Aorta (tissue), 5 donors: ENCODE results near the gene SENP5. TPM values are rescaled to one million over a fixed set of nuclear protein-coding genes. Genes with fewer than 3 reads are reported as not detected.
"Not testable (repeated sequence)": the region's sequence is repeated elsewhere in the genome, so short reads cannot be mapped to it uniquely, and the experiment has no call there.

ENCODE experiments used
- ATAC-seq: fragments of 200-7000 bp; cut with Tn5 transposase; one replicate; pipeline ENCODE4 v1.9.1; 2022; ENCODE audit warnings: moderate library complexity; ENCODE audit not compliant: low FRiP score
- DNase-seq, 2 donors: peaks; one replicate each; pipeline ENCODE4 v3.0.0-alpha.2; 2020
- H3K27ac ChIP-seq, 2 donors: one replicate each; pipeline ENCODE4 v1.5.1; 2013; ENCODE audit warnings: low read length in 2 of 2, mild to moderate bottlenecking in 2 of 2, moderate library complexity in 2 of 2, control low read depth in 1 of 2, inconsistent platforms in 1 of 2, low read depth in 1 of 2
- H3K27me3 ChIP-seq, 2 donors: one replicate each; pipeline ENCODE4 v1.6.1; 2013; ENCODE audit warnings: control low read depth in 1 of 2, low read length in 1 of 2, mild to moderate bottlenecking in 1 of 2, moderate library complexity in 1 of 2; ENCODE audit not compliant: insufficient read depth in 2 of 2, control insufficient read depth in 1 of 2
- H3K36me3 ChIP-seq, 2 donors: one replicate each; pipeline ENCODE4 v1.6.1; 2013; ENCODE audit warnings: control low read depth in 1 of 2, low read length in 1 of 2, mild to moderate bottlenecking in 1 of 2; ENCODE audit not compliant: insufficient read depth in 2 of 2, control insufficient read depth in 1 of 2
- H3K4me1 ChIP-seq, 2 donors: one replicate each; pipeline ENCODE4 v1.6.1; 2013; ENCODE audit warnings: low read length in 2 of 2, control low read depth in 1 of 2, mild to moderate bottlenecking in 1 of 2, moderate library complexity in 1 of 2; ENCODE audit not compliant: insufficient read depth in 2 of 2, control insufficient read depth in 1 of 2
- H3K4me3 ChIP-seq, 2 donors: one replicate each; pipeline ENCODE4 v1.5.1; 2013; ENCODE audit warnings: low read length in 2 of 2, control low read depth in 1 of 2, mild to moderate bottlenecking in 1 of 2
- H3K9me3 ChIP-seq: one replicate; pipeline ENCODE4 v1.6.1; 2013; ENCODE audit warnings: mild to moderate bottlenecking, low read length; ENCODE audit not compliant: control insufficient read depth
- WGBS, 2 donors: extraction: QIAGEN DNeasy Blood & Tissue Kit; methylation state at CpG; one replicate each; pipeline ENCODE4 v1.1.7; 2013; 5-methylcytosine and 5-hydroxymethylcytosine counted together
- intact Hi-C, 2 donors: fragments of 100-400 bp; cut with DNase I; formaldehyde crosslinking; loops; one replicate each; pipeline versions ENCODE4 v1.14.2 to v1.15.0; 2022
- polyA plus RNA-seq, 2 donors: library from polyadenylated mRNA; stranded (reverse); fragments of 200-250 nt; gene quantifications; one replicate each; pipeline ENCODE4 v1.2.3, GENCODE V29; 2013
- total RNA-seq, 2 donors: library from RNA; stranded (reverse); fragmentation: NEBNext Ultra II Directional; extraction: Animal tissue kit (Norgen Biotek cat#: 25700); gene quantifications; one replicate each; pipeline ENCODE4 v1.2.1, GENCODE V29; 2021
- donor health status: healthy with polysubstance abuse.
- donor health status: Bipolar disorder and iron deficiency.
- donor health status: DM: no; HTN: no; CAD: no.
- donor health status: DM: no; HTN: no; CAD: no.
- donor health status: DM: yes; HTN: yes; CAD: no.

The SENP5 gene
- total and polyA plus RNA-seq, 4 donors = 4.9 to 42.8 (median 26.5) TPM

DNA sequence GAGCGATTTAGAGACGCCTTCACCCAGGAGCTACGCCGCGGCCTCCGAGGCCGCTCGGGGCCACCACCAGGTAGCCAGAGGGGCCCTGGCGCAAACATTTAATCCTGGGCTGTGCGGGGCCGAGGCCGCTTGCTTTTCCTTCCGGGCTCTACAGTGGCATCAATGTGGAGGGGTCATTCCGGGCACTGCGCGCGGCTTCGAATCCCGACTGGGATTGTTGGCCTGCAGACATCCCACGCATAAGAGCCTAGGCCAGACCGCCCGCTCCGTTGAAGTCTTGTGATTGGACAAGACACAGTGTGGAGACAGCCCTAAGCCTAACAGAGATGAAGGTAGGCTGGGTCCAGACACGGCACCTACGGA is 75.2 kb downstream of the SENP5 start:
- no peaks in the 10 kb centered on the region for H3K27me3 ChIP-seq
- intact Hi-C loops = loop anchor here in 1 of 2 donors (5.0 to 10.0 kb wide), 2 partner anchors 76 to 188 kb away; partner anchors contain the start of gene SENP5
- H3K4me1 ChIP-seq = no peaks in the 10 kb centered on the region
- ATAC-seq (no peak), DNase-seq (peak in 1 of 2 donors; percentile 81)
- WGBS, 2 donors = 0 to 1% methylated on average over 25 of the region's 25 CpGs
- peak overlapping the region; percentile 8 to 87 for H3K27ac ChIP-seq
- no peaks in the 10 kb centered on the region for H3K36me3 ChIP-seq
- no peaks in the 10 kb centered on the region for H3K9me3 ChIP-seq
- H3K4me3 ChIP-seq = peak overlapping the region; percentile 52 to 77

DNA sequence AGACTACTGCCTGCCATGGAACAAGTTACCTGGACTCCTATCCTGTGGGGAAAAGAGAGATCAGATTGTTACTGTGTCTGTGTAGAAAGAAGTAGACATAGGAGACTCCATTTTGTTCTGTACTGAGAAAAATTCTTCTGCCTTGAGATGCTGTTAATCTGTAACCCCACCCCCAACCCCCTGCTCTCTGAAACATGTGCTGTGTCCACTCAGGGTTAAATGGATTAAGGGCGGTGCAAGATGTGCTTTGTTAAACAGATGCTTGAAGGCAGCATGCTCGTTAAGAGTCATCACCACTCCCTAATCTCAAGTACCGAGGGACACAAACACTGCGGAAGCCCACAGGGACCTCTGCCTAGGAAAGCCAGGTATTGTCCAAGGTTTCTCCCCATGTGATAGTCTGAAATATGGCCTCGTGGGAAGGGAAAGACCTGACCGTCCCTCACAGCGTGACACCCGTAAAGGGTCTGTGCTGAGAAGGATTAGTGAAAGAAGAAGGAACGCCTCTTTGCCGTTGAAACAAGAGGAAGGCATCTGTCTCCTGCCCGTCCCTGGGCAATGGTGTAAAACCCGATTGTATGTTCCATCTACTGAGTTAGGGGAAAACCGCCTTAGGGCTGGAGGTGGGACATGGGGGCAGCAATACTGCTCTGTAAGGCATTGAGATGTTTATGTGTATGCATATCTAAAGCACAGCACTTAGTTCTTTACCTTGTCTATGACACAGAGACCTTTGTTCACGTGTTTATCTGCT is 76.5 kb downstream of the SENP5 start:
- H3K36me3 ChIP-seq, H3K4me1 ChIP-seq, H3K27ac ChIP-seq, ATAC-seq, H3K9me3 ChIP-seq, H3K27me3 ChIP-seq, H3K4me3 ChIP-seq, DNase-seq: not testable (repeated sequence)
- 85% methylated on average over 13 to 14 of the region's 14 CpGs for WGBS, 2 donors
- intact Hi-C loops = loop anchor here in 1 of 2 donors (5.0 to 10.0 kb wide), 2 partner anchors 77 to 189 kb away; partner anchors contain the start of gene SENP5

DNA sequence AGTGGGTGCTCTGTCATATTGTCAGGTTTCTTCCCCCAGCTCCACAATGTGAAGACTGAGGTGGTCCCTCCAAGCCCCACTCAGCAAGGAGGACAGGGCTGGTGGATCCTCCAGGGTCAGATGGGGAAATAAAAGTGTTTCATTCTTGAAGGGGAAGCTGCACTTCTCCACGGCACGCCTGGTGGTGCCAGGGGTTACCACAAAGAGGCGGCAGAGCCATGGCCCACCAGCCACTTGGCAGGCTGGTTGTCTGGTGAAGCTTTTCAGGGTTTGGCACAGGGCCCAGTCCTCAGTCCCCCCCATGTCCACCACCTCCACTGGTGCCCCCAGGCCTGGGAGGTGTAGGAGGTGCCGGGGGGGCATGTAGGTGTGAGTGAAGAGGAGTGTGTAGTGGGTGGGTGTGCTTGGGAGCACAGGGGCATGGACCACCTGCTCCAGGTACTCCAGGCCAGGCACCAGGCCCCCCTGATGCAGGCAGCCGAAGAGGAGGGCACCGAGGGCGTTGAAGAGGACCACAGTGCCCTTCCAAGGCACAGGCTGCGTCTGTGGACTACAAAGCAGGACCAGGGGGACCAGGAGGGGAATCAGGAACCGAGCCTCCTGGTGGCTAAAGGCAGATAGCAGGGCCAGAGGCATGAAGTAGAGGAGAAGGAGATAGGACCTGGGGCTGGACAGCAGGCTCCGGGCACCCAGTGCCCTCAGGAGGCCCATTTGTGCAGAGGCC is 79.6 kb downstream of the SENP5 start:
- Histone ChIP-seq H3K4me1 (no peaks in the 10 kb centered on the region), H3K27ac (no peak overlapping the region), H3K4me3 (no peak overlapping the region), H3K36me3 (peaks cover 0 to 4% of the 10 kb centered on the region in 2 donors), H3K9me3 (no peaks in the 10 kb centered on the region), H3K27me3 (no peaks in the 10 kb centered on the region)
- 75 to 80% methylated on average over 9 to 10 of the region's 10 CpGs for WGBS, 2 donors
- intact Hi-C loops = loop anchor here in 1 of 2 donors (10.0 kb wide), 1 partner anchor 192 kb away; no protein-coding TSS in a partner anchor
- DNase-seq (no peak), ATAC-seq (no peak)

DNA sequence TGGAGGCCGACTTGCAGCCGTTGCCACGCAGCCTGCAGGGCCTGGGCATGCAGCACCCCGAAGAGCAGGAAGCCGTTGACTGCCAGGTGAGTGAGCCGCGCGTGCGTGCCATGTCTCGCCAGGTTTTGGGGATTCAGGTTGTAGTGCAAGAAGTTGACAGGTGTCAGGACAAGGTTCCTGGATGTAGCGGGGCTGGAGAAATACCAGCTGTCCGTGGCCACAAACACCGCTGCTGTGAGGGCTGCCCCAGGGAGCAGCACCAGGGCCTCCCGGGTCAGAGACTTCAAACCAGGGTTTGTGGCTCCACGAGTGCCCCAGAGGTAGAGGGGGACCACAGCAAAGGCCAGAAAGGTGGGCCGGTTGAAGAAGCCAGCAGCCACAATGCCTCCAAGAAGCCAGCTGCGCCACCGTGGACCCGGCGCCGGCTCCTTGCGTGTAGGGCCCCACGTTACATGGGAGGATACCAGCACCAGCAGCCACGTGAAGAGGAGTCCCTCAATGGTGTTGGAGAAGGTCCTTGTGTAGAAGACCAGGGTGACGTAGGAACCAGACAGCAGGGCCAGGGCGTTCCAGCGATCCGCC is 80.2 kb downstream of the SENP5 start:
- Histone ChIP-seq H3K27me3 (no peaks in the 10 kb centered on the region), H3K4me3 (no peak overlapping the region), H3K36me3 (peaks cover 0 to 4% of the 10 kb centered on the region in 2 donors), H3K27ac (no peak overlapping the region), H3K4me1 (no peaks in the 10 kb centered on the region), H3K9me3 (no peaks in the 10 kb centered on the region)
- ATAC-seq (no peak), DNase-seq (no peak)
- WGBS, 2 donors = 81 to 83% methylated on average over 28 of the region's 28 CpGs
- intact Hi-C loops = loop anchor here in 1 of 2 donors (10.0 kb wide), 1 partner anchor 193 kb away; no protein-coding TSS in a partner anchor

DNA sequence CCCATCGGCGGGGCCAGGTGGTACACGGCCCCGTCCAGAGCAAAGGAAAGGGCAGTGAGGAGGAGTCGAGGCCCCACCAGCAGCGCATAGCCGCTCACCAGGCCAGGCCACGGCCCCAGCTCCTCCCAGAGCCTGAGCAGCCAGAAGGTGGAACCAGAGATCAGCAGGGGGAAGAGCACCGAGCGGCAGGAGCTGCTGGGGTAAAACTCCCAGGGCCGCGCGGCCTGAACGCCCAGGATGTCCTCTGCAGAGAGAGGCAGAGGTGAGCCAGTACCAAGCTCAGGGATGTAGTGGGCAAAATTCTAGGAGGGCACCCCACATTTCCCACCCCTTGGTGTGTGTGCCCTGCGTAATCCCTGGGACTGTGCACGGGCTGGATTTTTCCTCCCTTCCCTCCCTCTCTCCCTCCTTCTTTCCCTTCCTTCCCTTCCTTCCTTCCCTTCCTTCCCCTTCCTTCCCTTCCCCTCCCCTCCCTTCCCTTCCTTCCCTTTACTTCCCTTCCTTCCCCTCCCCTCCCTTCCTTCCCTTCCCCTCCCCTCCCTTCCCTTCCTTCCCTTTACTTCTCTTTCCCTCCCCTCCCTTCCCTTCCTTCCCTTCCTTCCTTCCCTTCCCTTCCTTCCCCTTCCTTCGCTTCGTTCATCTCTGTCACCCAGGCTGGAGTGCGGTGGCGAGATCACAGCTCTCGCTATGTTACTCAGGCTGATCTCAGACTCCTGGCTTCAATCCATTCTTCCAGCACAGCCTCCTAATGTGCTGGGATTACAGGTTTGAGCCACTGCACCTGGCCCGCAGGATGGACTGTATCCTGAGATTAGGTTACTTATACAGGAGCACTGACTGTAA is 80.9 kb downstream of the SENP5 start:
- peaks cover 0 to 4% of the 10 kb centered on the region in 2 donors for H3K36me3 ChIP-seq
- 36 to 38% methylated on average over 22 of the region's 22 CpGs for WGBS, 2 donors
- no peaks in the 10 kb centered on the region for H3K9me3 ChIP-seq
- no peak overlapping the region for H3K4me3 ChIP-seq
- H3K27me3 ChIP-seq = no peaks in the 10 kb centered on the region
- no peak overlapping the region for H3K27ac ChIP-seq
- ATAC-seq (peak; percentile 42), DNase-seq (no peak)
- intact Hi-C loops = loop anchor here in 1 of 2 donors (10.0 kb wide), 1 partner anchor 194 kb away; no protein-coding TSS in a partner anchor
- no peaks in the 10 kb centered on the region for H3K4me1 ChIP-seq

DNA sequence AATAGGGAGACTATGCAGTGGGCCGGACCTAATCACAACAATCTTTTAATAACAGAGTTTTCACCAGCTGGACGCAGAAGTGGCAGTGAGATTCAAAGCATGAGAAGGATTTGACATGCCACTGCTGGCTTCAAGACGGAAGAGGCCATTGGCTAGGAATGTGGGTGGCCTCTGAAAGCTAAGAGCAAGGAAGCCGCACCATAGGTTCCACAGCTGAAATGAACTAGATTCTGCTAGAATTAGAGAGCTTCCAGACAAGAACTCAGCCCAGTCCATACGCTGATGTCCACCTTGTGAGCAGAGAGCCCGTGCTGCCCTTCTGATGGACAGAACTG is 81.5 kb downstream of the SENP5 start:
- Histone ChIP-seq H3K27ac (no peak overlapping the region), H3K36me3 (peaks cover 0 to 4% of the 10 kb centered on the region in 2 donors), H3K4me3 (no peak overlapping the region), H3K4me1 (no peaks in the 10 kb centered on the region), H3K9me3 (no peaks in the 10 kb centered on the region), H3K27me3 (no peaks in the 10 kb centered on the region)
- intact Hi-C loops = loop anchor here in 1 of 2 donors (10.0 kb wide), 1 partner anchor 194 kb away; no protein-coding TSS in a partner anchor
- 71% methylated on average over 6 of the region's 6 CpGs for WGBS, 2 donors
- ATAC-seq (no peak), DNase-seq (no peak)

DNA sequence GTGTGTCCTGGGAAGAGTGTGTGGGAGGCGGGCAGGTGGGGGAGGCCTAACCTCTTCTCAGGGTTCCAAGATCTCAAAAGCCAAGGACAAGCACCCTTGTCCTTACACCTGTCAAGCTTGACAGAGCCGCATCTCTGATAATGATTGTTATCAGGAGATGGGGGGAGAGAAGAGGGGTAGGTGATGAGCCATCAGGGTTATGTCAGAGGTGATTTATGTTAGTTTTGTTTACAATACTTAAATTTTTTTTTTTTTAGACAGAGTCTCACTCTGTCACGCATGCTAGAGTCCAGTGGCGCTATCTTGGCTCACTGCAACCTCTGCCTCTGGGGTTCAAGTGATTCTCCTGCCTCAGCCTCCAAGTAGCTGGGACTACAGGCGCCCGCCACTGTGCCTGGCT is 82.0 kb downstream of the SENP5 start:
- Histone ChIP-seq H3K27me3 (no peaks in the 10 kb centered on the region), H3K4me1 (no peaks in the 10 kb centered on the region), H3K9me3 (no peaks in the 10 kb centered on the region), H3K36me3 (peaks cover 0 to 4% of the 10 kb centered on the region in 2 donors), H3K27ac (no peak overlapping the region), H3K4me3 (no peak overlapping the region)
- ATAC-seq = no peak
- WGBS, 2 donors = 94 to 98% methylated on average over 6 of the region's 6 CpGs
- intact Hi-C loops = loop anchor here in 1 of 2 donors (10.0 kb wide), 1 partner anchor 195 kb away; no protein-coding TSS in a partner anchor
- DNase-seq = no peak

DNA sequence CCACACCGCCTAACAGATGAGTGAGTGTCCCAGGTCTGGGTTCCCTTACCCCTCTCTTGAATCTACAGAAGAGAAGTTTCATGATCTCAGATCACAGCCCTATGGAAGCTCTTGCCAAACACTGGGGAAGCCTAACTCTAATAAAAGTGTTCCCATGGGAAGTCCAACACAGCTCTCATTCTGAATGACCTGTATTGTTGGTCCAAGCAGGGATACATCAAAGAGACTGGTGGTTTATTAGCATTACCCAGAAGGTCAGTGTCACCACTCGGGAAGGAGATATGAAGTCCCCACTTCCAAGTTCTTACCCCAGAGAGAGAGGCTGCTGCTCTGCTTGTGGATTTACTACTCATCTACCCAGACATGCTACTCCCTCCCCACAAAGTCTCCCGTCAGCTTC is 83.7 kb downstream of the SENP5 start:
- Histone ChIP-seq H3K27ac (no peak overlapping the region), H3K9me3 (no peaks in the 10 kb centered on the region), H3K4me3 (no peak overlapping the region), H3K4me1 (no peaks in the 10 kb centered on the region), H3K27me3 (no peaks in the 10 kb centered on the region), H3K36me3 (peaks cover 0 to 4% of the 10 kb centered on the region in 2 donors)
- intact Hi-C loops = no loop called here
- 90 to 94% methylated on average over 3 of the region's 3 CpGs for WGBS, 2 donors
- ATAC-seq (no peak), DNase-seq (no peak)
